HL-60 (cell line): ENCODE data around the gene MCU.
A peak's percentile ranks its signal among the peaks of the same experiment; 100 is the strongest.
"Not testable (repeated sequence)": the region's sequence is repeated elsewhere in the genome, so short reads cannot be mapped to it uniquely, and the experiment has no call there.

Experiments
- DNase-seq, 2 experiments: peaks; one replicate each; pipeline ENCODE4 v3.0.0-alpha.2; 2010 to 2020; ENCODE audit warnings: low read depth in 1 of 2, low spot score in 1 of 2
- H3K27ac ChIP-seq: fragments of 250-450 bp; sonication (Bioruptor Pico); replicated peaks from 2 replicates; pipeline ENCODE4 v1.5.1; 2020; ENCODE audit warnings: mild to moderate bottlenecking, moderate library complexity
- H3K27me3 ChIP-seq: fragments of 250-450 bp; sonication (Bioruptor Pico); 2 replicates; pipeline ENCODE4 v1.5.1; 2021; ENCODE audit warnings: mild to moderate bottlenecking, moderate library complexity; ENCODE audit not compliant: insufficient read depth, poor library complexity, severe bottlenecking
- H3K4me3 ChIP-seq: replicated peaks from 2 replicates; pipeline ENCODE4 v1.5.1; 2011; ENCODE audit warnings: mild to moderate bottlenecking, control low read depth, low read length; ENCODE audit not compliant: insufficient read depth
- CTCF ChIP-seq: IDR thresholded peaks from one replicate; pipeline ENCODE4 v1.5.1; 2011; ENCODE audit warnings: low read length, control low read depth, inconsistent platforms; ENCODE audit not compliant: insufficient read depth
- GABPA ChIP-seq: IDR thresholded peaks from 2 replicates; pipeline ENCODE4 v1.6.1; 2012; ENCODE audit warnings: low read depth
- POLR2AphosphoS5 ChIP-seq: IDR thresholded peaks from 2 replicates; pipeline ENCODE4 v1.6.1; 2012; ENCODE audit warnings: low read depth
- REST ChIP-seq: IDR thresholded peaks from 2 replicates; pipeline ENCODE4 v1.6.1; 2012; ENCODE audit warnings: low read depth; ENCODE audit not compliant: insufficient replicate concordance
- SPI1 ChIP-seq: IDR thresholded peaks from 2 replicates; pipeline ENCODE4 v1.6.1; 2012; ENCODE audit warnings: low read depth, mild to moderate bottlenecking, borderline replicate concordance
- long read RNA-seq: library from polyadenylated mRNA; unstranded; transcript quantifications from one replicate; pipeline ENCODE4 v2.0.0, GENCODE V29; 2020

Gene MCU
- long read RNA-seq, transcript MCU-202 (8 exons, 2,949 nt) = major isoform, 34 of 40 reads
- long read RNA-seq, partial matches to known transcripts = 0 of 40 reads
- long read RNA-seq, other reads (novel, unspliced or antisense) = 6 of 40 reads

- peak within 1 kb of the TSS; percentile 83 for H3K27ac ChIP-seq
- no peaks in the 10 kb centered on the region for H3K27me3 ChIP-seq
- TF ChIP-seq POLR2AphosphoS5 = peak; percentile 47
- no peak for TF ChIP-seq CTCF
- no peak for TF ChIP-seq SPI1
- TF ChIP-seq REST = peak; percentile 84
- TF ChIP-seq GABPA = no peak
- peak within 1 kb of the TSS; percentile 72 for H3K4me3 ChIP-seq
- peak; percentile 84 to 98 for DNase-seq
These were observed at the start of gene MCU for GRCh38 chr10:72691863-72692743. MCU (plus strand) TSS chr10:72692143; CDS start chr10:72692152, 9 bp downstream.

GRCh38 chr10:72642318-72642717 lies 49.6 kb upstream of the MCU start:
- no peaks in the 10 kb centered on the region for H3K27me3 ChIP-seq
- TF ChIP-seq CTCF (no peak), REST (no peak), SPI1 (no peak), POLR2AphosphoS5 (no peak)
- no peak overlapping the region for H3K27ac ChIP-seq
- no peak overlapping the region for H3K4me3 ChIP-seq
- DNase-seq = no peak

- DNase-seq = no peak
- Histone ChIP-seq H3K27me3 (no peaks in the 10 kb centered on the region), H3K4me3 (no peak overlapping the region), H3K27ac (no peak overlapping the region)
- TF ChIP-seq POLR2AphosphoS5 = no peak
- no peak for TF ChIP-seq GABPA
- no peak for TF ChIP-seq CTCF
- no peak for TF ChIP-seq SPI1
- TF ChIP-seq REST = no peak
These were observed 46.6 kb upstream of the MCU start for GRCh38 chr10:72645263-72645858.

GRCh38 chr10:72646971-72647370 lies 45.0 kb upstream of the MCU start:
- not testable (repeated sequence) for H3K27ac ChIP-seq, H3K27me3 ChIP-seq, DNase-seq, H3K4me3 ChIP-seq
